ENCODE data around the gene VASN.

VASN gene

DNA sequence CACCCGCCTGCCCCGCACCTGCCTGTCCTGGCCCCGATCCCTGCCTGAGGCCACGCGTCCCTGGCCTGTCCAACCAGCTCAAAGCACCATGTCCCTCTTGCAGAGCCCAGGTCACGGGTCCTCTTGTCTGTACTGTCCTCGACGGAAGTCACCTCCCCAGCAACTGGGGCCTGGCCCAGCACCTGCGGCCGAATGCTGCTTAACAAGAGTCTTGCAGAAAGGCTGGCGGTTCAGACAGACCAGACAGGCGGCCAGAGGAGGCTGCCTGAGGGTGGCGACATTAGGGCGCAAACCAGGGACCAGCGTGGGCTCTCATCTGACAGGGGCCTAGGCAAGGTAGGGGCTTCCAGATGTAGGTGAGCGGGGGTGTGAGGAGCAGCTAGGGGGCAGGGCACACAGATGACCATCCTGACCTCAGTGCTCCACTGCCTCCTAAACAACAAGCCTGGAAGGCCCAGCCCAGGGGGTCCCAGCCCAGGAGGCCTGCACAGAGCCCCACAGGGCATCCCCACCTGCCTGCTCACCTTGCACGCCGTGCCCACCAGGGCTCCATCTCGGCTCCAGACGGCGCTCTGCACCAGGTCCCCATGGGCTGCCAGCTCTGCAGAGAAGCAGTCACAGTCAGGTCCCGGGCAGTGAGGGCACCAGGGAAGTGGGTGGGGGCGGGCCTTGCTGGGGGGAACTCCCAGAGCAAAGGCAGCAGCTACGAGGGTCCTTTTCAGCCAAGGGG lies 33.5 kb downstream of the VASN start:
- no peak for DNase-seq

DNA sequence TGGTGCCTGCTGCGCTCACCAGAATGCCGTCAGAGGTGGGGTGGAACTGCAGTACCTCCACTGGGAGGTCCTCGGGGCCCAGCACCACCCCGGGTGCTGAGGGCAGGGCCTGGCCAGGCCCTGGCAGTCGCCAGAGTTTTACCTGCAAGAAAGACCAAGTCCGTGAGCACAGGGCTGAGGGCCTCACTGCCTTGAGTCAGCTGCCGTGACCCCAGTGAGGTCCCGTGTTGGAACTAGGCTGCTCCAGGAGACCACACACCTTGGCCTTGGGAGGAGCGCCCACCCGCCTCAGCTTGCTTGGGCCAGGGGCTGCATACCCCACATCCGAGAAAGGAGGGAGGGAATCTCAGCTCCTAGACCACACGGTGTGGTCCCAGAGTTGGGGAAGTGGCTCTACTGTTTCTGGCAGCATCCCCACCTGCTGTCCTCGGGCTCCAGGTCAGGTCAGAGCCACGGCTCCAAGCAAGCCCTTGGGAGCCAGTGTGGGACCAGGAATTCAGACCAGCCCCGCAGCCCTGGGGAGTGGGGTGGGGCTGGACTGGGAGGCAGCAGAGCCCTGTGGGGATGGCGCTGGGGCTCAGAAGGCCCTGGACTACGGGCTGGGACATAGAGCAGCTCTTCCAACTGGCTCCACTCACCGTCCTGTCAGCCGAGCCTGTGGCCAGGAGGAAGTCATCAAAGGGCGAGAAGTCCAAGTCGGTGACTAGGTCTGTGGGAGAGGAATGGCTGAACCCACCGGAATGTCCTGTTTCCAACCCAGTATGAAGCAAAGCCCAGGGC lies 36.1 kb downstream of the VASN start:
- DNase-seq, result no peak

- DNase-seq, result no peak
These were observed 36.7 kb downstream of the VASN start for GRCh38 chr16:4408323-4408690.

GRCh38 chr16:4409081-4409932 lies 37.7 kb downstream of the VASN start:
- DNase-seq, result no peak

DNA sequence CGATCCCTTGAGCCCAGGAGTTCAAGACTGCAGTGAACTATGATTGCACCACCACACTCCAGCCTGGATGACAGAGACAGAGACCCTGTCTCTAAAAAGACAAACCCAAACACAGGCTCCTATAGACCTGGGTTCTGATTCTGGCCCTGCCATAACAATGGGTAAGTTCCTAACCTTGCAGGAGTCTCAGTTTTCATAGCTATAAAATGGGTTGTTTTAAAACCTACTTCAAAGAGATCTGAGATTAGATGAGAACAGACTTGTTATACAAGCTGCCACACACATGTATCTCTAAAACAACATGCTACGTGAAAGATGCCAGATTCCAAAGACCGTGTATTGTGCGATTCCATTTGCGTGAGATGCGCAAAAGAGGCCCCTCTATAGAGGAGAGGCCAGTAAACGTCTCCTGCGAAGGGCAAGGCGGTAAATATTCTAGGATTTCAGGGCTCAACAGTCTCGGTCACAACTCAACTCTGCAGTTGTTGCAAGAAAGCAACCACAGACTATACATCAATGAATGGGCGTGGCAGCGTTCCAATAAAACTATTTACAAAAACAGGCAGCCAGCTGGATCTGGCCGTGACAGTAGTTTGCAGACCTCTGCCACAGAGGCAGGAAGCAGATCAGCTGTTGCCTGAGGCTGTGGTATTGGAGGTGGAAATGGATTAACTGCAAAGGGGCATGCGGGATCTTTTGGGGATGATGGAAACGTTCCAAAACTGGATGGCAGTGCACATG lies 38.9 kb downstream of the VASN start:
- no peak for DNase-seq

- DNase-seq, result no peak
These were observed 40.0 kb downstream of the VASN start for GRCh38 chr16:4411684-4412083.

GRCh38 chr16:4412159-4412558 lies 40.5 kb downstream of the VASN start:
- no peak for DNase-seq

DNA sequence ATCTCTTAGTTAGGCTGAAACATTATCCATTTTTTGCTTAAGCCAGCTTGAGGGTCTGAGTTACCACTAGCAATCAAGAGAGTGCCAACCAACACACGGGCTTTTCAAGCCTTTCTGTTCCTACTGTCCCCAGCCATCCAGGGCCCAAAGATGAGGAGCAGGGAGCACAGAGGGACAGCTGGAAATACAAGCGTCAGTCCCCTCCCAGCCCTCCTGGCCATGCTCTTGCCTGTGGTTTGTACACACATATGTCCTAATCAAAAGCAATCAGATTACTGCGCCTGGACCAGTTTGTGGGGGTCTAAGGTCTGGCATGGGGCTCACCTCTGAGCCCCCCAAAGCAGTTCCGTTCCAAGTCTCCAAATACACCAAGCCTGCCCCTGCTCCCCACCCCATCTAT lies 41.2 kb downstream of the VASN start:
- no peak for DNase-seq

DNA sequence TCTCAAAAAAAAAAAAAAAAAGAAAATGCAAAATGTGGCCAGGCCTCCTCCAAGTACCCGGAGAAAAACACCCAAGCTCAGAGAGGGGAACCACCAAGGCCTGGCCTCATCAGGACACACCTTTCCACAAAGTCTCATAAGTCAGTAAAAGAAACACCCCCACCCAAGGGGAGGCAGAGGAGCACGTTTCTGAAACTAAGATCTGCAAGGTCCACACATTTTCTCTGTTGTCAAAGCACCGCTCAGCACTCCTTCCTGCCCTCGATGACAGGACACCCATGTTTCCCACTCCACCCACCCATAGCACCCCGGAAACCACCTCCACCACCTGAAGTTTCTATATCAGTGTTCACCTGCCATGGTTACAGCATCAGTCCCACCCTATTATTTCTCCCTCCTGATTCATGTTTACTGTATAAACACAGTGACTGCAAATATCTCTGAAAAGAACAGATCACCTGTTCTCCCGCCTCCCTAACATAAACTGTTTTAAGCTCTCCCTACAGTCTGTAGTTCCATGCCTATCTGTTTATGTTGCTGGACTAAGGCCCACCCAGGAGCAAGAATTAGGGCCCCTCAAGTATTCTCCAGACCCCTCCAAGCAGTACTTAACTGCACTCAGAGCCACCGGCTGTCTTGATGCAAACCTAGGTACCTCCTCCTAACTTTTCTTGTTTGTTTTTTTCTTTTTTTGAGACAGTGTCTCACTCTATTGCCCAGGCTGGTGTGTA lies 42.7 kb downstream of the VASN start:
- DNase-seq, result peak; percentile 92

DNA sequence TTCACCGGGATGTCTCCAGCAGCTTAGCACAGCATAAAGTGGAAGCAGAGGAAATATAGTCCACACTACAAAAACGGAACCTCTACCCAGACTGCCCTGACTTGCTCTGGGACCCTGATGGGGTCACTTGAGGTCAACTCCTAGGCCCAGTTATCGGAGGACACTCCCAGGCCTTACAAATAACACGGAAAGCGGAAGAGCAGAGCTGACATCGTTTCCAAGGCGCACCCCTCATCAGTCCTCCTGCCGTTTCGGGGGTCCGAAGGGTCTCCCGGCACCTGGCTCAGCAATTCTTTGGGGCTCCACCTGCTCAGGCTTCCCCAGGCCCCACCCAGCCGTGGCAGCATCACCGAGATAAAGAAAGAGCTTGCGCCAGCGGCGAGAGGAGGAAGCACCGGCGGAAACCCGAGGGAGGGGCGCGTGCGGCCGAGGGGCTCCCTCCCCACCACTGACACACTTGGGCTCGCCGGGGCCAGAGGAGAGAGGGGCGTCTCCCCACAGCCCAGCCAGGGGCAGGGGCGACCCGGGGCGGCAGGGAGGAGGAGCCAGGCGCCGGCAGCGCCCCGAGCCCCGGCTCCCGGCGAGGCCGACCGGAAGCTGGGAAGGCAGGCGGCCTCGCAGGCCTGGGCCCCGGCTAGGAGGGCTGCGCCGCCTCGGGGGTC lies 44.0 kb downstream of the VASN start:
- DNase-seq, result peak; percentile 79

- peak; percentile 99 for DNase-seq
These were observed 44.8 kb downstream of the VASN start, which contains the start of gene CORO7 for GRCh38 chr16:4416200-4417032. Gene CORO7 (minus strand): TSS chr16:4416596. CDS start chr16:4416518, 78 bp downstream.

- DNase-seq, result no peak
These were observed 47.8 kb downstream of the VASN start for GRCh38 chr16:4419402-4419959.

DNA sequence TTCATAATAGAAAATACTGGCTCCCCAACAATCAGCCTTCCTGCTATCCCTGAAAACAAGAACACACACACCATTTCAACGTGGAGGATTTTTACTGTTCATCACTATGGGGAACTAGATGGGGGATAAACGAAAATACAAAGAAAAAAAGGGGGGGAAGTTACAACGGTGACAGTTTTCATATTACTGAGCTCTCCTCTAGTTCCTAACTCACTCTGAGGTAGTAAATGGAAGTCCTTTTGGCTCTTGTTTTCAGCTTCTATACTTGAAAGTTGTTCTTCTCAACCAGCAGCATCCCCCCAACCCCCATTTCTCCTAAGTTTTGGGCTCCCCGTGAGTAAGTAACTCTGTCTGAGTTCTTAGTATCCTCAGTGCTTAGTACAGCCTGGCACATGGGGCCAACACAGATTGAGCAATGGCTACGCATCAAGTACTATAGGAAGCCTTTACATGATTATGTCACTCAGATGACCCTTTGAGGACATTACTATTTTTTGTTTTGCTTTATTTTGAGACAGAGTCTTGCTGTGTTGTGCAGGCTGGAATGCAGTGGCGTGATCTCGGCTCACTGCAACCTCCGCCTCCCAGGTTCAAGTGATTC lies 49.0 kb downstream of the VASN start:
- no peak for DNase-seq

DNA sequence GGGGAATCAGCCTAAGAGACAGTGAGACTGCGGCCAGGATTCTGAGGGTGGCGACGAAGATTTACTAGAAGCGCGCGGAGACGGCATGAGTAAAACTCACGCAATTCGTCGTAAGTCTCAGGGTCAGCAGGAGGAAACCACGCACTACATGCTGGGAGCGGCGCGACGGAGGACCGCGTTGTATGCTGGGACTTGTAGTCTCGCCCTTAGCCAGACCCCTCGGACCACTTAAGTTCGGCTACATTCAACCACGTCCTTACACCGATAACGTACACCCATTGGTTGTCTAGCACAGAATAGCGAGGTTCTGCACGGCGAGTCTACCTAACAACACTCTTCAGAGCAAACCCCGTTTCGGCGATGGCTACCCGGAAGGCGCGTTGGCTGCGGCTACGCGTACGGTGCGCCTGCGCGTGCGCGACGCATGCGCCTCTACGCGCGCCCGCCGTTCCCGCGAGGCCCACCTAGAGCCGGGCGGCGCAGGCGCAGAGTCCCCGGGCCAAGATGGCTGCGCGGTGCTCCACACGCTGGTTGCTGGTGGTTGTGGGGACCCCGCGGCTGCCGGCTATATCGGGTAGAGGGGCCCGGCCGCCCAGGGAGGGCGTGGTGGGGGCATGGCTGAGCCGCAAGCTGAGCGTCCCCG lies 53.9 kb downstream of the VASN start, which contains the start of gene DNAJA3:
TSS of gene DNAJA3 (plus strand) at position 491 of the 643 bp plus-strand sequence. CDS start at position 505, 14 bp downstream.
- DNase-seq, result peak; percentile 92

- DNase-seq, result no peak
These were observed 54.5 kb downstream of the VASN start for GRCh38 chr16:4426021-4426684.

DNA sequence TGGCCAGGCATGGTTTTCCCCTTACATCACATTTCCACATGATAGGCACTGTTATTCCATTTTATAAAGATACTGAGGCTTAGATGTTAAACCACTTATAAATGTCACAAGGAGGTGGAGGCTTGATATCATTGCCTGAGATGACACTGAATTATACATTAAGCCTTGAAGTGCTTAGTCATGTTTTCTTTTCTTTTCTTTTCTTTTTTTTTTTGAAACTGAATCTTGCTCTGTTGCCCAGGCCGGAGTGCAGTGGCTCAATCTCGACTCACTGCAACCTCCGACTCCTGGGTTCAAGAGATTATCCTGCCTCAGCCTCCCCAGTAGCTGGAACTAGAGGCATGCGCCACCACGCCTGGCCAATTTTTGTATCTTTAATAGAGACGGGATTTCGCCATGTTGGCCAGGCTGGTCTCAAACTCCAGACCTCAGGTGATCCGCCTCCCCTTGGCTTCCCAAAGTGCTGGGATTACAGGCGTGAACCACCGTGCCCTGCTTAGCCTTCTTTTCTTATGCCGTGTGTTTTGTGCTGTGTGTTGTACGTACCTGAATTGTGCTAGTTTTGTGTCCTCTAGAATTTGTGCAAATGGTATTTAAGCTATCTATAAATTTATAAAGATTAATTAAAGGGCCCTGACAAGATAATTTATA lies 55.2 kb downstream of the VASN start:
- no peak for DNase-seq

- no peak for DNase-seq
These were observed 56.9 kb downstream of the VASN start for GRCh38 chr16:4428500-4428899.

- no peak for DNase-seq
These were observed 59.4 kb downstream of the VASN start for GRCh38 chr16:4431023-4431422.
